ENCODE data around the gene NLRP13. TPM values are rescaled to one million over a fixed set of nuclear protein-coding genes. Genes with fewer than 3 reads are reported as not detected.

Gene NLRP13
- total and polyA plus RNA-seq, 4 donors, result not detected

DNA sequence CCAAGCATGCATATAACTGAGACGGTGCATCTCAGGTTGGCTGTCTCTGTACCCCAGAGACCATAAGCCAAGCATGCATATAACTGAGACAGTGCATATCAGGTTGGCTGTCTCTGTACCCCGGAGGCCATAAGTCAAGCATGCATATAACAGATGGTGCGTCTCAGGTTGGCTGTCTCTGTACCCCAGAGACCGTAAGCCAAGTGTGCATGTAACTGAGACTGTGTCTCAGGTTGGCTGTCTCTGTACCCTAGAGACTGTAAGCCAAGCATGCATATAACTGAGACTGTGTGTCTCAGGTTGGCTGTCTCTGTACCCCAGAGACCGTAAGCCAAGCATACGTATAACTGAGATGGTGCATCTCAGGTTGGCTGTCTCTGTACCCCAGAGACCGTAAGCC, 65.0 kb downstream of the NLRP13 start:
- H3K4me1 ChIP-seq (ENCODE audit: control insufficient read depth in 5 of 5, insufficient read depth in 5 of 5, low read length in 5 of 5), result no peaks in the 10 kb centered on the region
- DNase-seq (no peak), ATAC-seq (ENCODE audit: insufficient read depth, low FRiP score) (no peak)
- H3K4me3 ChIP-seq, result no peak overlapping the region
- H3K27me3 ChIP-seq (ENCODE audit: control insufficient read depth in 3 of 3, insufficient read depth in 3 of 3, low read length in 2 of 3), result no peaks in the 10 kb centered on the region
- H3K9ac ChIP-seq (ENCODE audit: insufficient read depth in 1 of 2, low read length in 2 of 2), result no peak overlapping the region
- H3K36me3 ChIP-seq (ENCODE audit: control insufficient read depth in 4 of 4, insufficient read depth in 4 of 4, low read length in 4 of 4), result no peaks in the 10 kb centered on the region
- WGBS, 2 donors, result 93 to 95% methylated on average over 7 of the region's 7 CpGs
- H3K9me3 ChIP-seq (ENCODE audit: control insufficient read depth in 4 of 4, insufficient read depth in 3 of 4, low read length in 3 of 4), result peaks cover 0 to 9% (median 5%) of the 10 kb centered on the region in 4 donors
- H3K27ac ChIP-seq (ENCODE audit: low read depth in 1 of 2, low read length in 1 of 2), result no peak overlapping the region
- TF ChIP-seq, protein P1, sequence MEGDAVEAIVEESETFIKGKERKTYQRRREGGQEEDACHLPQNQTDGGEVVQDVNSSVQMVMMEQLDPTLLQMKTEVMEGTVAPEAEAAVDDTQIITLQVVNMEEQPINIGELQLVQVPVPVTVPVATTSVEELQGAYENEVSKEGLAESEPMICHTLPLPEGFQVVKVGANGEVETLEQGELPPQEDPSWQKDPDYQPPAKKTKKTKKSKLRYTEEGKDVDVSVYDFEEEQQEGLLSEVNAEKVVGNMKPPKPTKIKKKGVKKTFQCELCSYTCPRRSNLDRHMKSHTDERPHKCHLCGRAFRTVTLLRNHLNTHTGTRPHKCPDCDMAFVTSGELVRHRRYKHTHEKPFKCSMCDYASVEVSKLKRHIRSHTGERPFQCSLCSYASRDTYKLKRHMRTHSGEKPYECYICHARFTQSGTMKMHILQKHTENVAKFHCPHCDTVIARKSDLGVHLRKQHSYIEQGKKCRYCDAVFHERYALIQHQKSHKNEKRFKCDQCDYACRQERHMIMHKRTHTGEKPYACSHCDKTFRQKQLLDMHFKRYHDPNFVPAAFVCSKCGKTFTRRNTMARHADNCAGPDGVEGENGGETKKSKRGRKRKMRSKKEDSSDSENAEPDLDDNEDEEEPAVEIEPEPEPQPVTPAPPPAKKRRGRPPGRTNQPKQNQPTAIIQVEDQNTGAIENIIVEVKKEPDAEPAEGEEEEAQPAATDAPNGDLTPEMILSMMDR (IDR thresholded peaks at IDR 0.05; ENCODE audit: control extremely low read depth, extremely low read depth), result no peak

DNA sequence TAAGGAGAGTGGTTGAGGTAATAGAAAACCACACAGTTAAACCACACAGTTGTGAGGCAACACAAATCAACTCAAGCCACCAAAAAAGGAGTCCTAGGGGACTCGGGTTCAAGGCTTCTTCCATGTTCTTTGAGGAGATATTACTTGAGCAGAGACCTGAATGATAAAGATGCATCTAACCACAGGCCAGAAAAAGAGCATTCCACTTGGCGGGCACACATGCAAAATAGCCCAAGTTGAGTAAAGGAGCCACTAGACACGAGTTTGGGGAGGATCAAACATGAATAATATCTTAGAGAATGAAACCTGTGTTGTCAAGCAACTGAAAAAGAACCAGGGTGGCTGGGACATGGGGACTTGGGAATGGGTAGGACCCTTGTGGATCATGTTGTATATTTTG, 65.6 kb downstream of the NLRP13 start:
- Histone ChIP-seq H3K27ac (ENCODE audit: low read depth in 1 of 2, low read length in 1 of 2) (no peak overlapping the region), H3K9me3 (ENCODE audit: control insufficient read depth in 4 of 4, insufficient read depth in 3 of 4, low read length in 3 of 4) (peaks cover 0 to 9% (median 5%) of the 10 kb centered on the region in 4 donors), H3K36me3 (ENCODE audit: control insufficient read depth in 4 of 4, insufficient read depth in 4 of 4, low read length in 4 of 4) (no peaks in the 10 kb centered on the region), H3K4me1 (ENCODE audit: control insufficient read depth in 5 of 5, insufficient read depth in 5 of 5, low read length in 5 of 5) (no peaks in the 10 kb centered on the region), H3K27me3 (ENCODE audit: control insufficient read depth in 3 of 3, insufficient read depth in 3 of 3, low read length in 2 of 3) (no peaks in the 10 kb centered on the region), H3K4me3 (no peak overlapping the region), H3K9ac (ENCODE audit: insufficient read depth in 1 of 2, low read length in 2 of 2) (no peak overlapping the region)
- TF ChIP-seq, protein P1 (IDR thresholded peaks at IDR 0.05; ENCODE audit: control extremely low read depth, extremely low read depth), result no peak
- DNase-seq, result no peak
- ATAC-seq (ENCODE audit: insufficient read depth, low FRiP score), result no peak
- 59 to 62% methylated on average over 3 of the region's 3 CpGs for WGBS, 2 donors

- H3K9ac ChIP-seq (ENCODE audit: insufficient read depth in 1 of 2, low read length in 2 of 2), result no peak overlapping the region
- WGBS, 2 donors, result 70 to 77% methylated on average over 5 of the region's 5 CpGs
- no peak overlapping the region for H3K4me3 ChIP-seq
- no peak overlapping the region for H3K27ac ChIP-seq (ENCODE audit: low read depth in 1 of 2, low read length in 1 of 2)
- TF ChIP-seq, protein P1 (IDR thresholded peaks at IDR 0.05; ENCODE audit: control extremely low read depth, extremely low read depth), result no peak
- DNase-seq, result no peak
- H3K27me3 ChIP-seq (ENCODE audit: control insufficient read depth in 3 of 3, insufficient read depth in 3 of 3, low read length in 2 of 3), result no peaks in the 10 kb centered on the region
- peaks cover 0 to 11% (median 4%) of the 10 kb centered on the region in 4 donors for H3K9me3 ChIP-seq (ENCODE audit: control insufficient read depth in 4 of 4, insufficient read depth in 3 of 4, low read length in 3 of 4)
- H3K4me1 ChIP-seq (ENCODE audit: control insufficient read depth in 5 of 5, insufficient read depth in 5 of 5, low read length in 5 of 5), result no peaks in the 10 kb centered on the region
- H3K36me3 ChIP-seq (ENCODE audit: control insufficient read depth in 4 of 4, insufficient read depth in 4 of 4, low read length in 4 of 4), result no peaks in the 10 kb centered on the region
- ATAC-seq (ENCODE audit: insufficient read depth, low FRiP score), result no peak
Measured at GRCh38 chr19:55858969-55859368, 73.2 kb downstream of the NLRP13 start.

DNA sequence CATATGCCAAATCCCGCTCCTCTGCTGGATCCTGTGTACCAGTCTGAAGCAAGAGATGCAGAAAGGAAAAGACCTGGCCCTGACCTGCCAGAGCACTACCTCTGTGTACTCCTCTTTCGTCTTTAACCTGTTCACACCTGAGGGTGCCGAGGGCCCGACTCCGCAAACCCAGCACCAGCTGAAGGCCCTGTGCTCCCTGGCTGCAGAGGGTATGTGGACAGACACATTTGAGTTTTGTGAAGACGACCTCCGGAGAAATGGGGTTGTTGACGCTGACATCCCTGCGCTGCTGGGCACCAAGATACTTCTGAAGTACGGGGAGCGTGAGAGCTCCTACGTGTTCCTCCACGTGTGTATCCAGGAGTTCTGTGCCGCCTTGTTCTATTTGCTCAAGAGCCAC, 73.7 kb downstream of the NLRP13 start:
- WGBS, 2 donors, result 91 to 94% methylated on average over 14 of the region's 14 CpGs
- Histone ChIP-seq H3K4me1 (ENCODE audit: control insufficient read depth in 5 of 5, insufficient read depth in 5 of 5, low read length in 5 of 5) (no peaks in the 10 kb centered on the region), H3K4me3 (no peak overlapping the region), H3K9me3 (ENCODE audit: control insufficient read depth in 4 of 4, insufficient read depth in 3 of 4, low read length in 3 of 4) (peaks cover 0 to 11% (median 4%) of the 10 kb centered on the region in 4 donors), H3K27ac (ENCODE audit: low read depth in 1 of 2, low read length in 1 of 2) (no peak overlapping the region), H3K36me3 (ENCODE audit: control insufficient read depth in 4 of 4, insufficient read depth in 4 of 4, low read length in 4 of 4) (no peaks in the 10 kb centered on the region), H3K9ac (ENCODE audit: insufficient read depth in 1 of 2, low read length in 2 of 2) (no peak overlapping the region), H3K27me3 (ENCODE audit: control insufficient read depth in 3 of 3, insufficient read depth in 3 of 3, low read length in 2 of 3) (no peaks in the 10 kb centered on the region)
- TF ChIP-seq, protein P1 (IDR thresholded peaks at IDR 0.05; ENCODE audit: control extremely low read depth, extremely low read depth), result no peak
- ATAC-seq (ENCODE audit: insufficient read depth, low FRiP score), result no peak
- no peak for DNase-seq

All from lung (tissue), 12 donors.